HCT116 (cell line): ENCODE results near the gene KIAA0930.

ENCODE experiments used
- ATF3 ChIP-seq: IDR thresholded peaks from 2 replicates; pipeline ENCODE4 v1.6.1; 2012
- CTCF ChIP-seq, 3 experiments: fragments of 200-600 bp in 1 of 3; sonication (generic) in 1 of 3; IDR thresholded peaks in 2 of 3; conservative IDR thresholded peaks in 1 of 3; 2 replicates each; pipeline ENCODE4 v1.5.1; 2012 to 2017; ENCODE audit warnings: low read depth in 2 of 3, low read length in 2 of 3, antibody characterized with exemption in 1 of 3, borderline replicate concordance in 1 of 3, control low read depth in 1 of 3, mild to moderate bottlenecking in 1 of 3, mixed read lengths in 1 of 3, mixed run types in 1 of 3, moderate library complexity in 1 of 3; ENCODE audit not compliant: insufficient read depth in 1 of 3
- EZH2 ChIP-seq: fragments of 200-600 bp; sonication (generic); IDR thresholded peaks from 2 replicates; pipeline ENCODE4 v1.6.1; 2017; ENCODE audit warnings: antibody characterized with exemption, mixed run types
- FOSL1 ChIP-seq: IDR thresholded peaks from 2 replicates; pipeline ENCODE4 v1.6.1; 2012; ENCODE audit warnings: low read depth
- JUND ChIP-seq: IDR thresholded peaks from 2 replicates; pipeline ENCODE4 v1.6.1; 2012
- MAX ChIP-seq: IDR thresholded peaks from 2 replicates; pipeline ENCODE4 v1.6.1; 2012
- POLR2A ChIP-seq: IDR thresholded peaks from 2 replicates; pipeline ENCODE4 v1.7.0; 2011; ENCODE audit warnings: borderline replicate concordance; ENCODE audit not compliant: insufficient read depth, insufficient read length; ENCODE audit errors: extremely low read depth
- POLR2AphosphoS5 ChIP-seq: IDR thresholded peaks from 2 replicates; pipeline ENCODE4 v1.6.1; 2011; ENCODE audit warnings: mild to moderate bottlenecking, low read depth, low read length, moderate library complexity
- REST ChIP-seq: IDR thresholded peaks from 2 replicates; pipeline ENCODE4 v1.6.1; 2012; ENCODE audit warnings: low read depth
- SP1 ChIP-seq: IDR thresholded peaks from 2 replicates; pipeline ENCODE4 v1.6.1; 2012; ENCODE audit warnings: low read depth
- SRF ChIP-seq: IDR thresholded peaks from 2 replicates; pipeline ENCODE4 v1.6.1; 2012; ENCODE audit warnings: low read depth
- TCF7L2 ChIP-seq: IDR thresholded peaks from 2 replicates; pipeline ENCODE4 v1.7.0; 2011; ENCODE audit warnings: borderline replicate concordance, inconsistent platforms; ENCODE audit not compliant: insufficient read depth, insufficient read length; ENCODE audit errors: extremely low read depth
- YY1 ChIP-seq: IDR thresholded peaks from 2 replicates; pipeline ENCODE4 v1.6.1; 2011; ENCODE audit warnings: low read length, low read depth, moderate library complexity, mild to moderate bottlenecking; ENCODE audit not compliant: insufficient replicate concordance; ENCODE audit errors: extremely low read depth
- ZFX ChIP-seq: fragments of 450-650 bp; IDR thresholded peaks from 2 replicates; pipeline ENCODE4 v1.6.1; 2017

DNA sequence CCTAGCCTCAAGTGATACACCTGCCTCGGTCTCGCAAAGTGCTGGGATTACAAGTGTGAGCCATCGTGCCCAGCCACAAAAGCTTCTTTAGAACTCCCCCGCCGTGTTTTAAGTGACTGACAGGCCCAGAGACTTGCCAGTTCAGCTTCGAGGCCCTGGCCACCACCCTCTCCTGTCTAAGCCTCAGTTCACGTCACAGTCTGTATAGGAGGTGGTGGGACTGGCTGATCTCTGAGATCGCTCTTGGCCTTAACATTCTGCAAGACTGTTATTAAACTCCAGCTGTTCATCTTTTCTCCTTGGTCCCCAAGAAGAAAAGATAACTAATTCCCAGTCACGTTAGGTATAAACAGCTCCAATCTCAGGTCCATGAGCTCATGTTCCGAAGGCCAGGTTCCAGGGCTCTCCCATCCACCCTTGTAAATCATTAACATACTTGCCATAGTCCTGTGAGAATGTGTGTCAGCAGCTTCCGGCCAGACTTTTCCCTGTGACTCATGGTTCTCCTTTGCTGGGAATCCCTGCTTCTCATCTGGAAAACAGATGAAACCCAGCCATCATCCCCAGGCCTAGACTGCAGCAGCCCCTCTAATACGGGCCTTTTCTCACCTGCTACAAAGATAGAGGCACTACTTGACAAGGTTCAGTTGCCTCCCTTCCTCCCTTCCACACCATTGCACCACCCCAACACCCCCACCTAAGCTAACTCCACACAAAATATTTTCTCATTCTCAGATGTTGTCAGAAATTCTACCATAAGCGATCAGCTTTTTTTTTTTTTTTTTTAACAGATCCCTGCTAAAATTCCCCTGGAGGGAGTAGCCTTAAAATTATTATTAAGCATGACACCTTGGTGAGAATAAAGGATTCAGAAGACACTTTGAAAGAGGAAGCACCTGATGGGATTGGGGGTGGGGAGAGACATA, 5.6 kb upstream of the KIAA0930 start:
- TF ChIP-seq REST (no peak), CTCF (IDR thresholded peaks at IDR 0.05 in 2 of 3, conservative IDR thresholded peaks at IDR 0.05 in 1 of 3; ENCODE audit: borderline replicate concordance in 1 of 3, insufficient read depth in 1 of 3, low read depth in 2 of 3, low read length in 2 of 3) (no peak), EZH2 (no peak), POLR2A (no peak), ATF3 (no peak), SP1 (peak; percentile 84), YY1 (no peak), ZFX (no peak), TCF7L2 (no peak), MAX (peak; percentile 60; the same call in 1 of the 2 replicates), POLR2AphosphoS5 (no peak), SRF (no peak), FOSL1 (peak; percentile 75), JUND (peak; percentile 78)
